Esophagus muscularis mucosa (tissue), 3 donors: Measurements from ENCODE around the gene MYH16.

Source experiments
- CTCF ChIP-seq, 3 experiments: fragments of 200-600 bp in 2 of 3; fragments of 450-650 bp in 1 of 3; sonication (generic) in 2 of 3; IDR thresholded peaks; one replicate each; pipeline ENCODE4 v1.5.1; 2017 to 2019; ENCODE audit warnings: antibody characterized with exemption in 3 of 3, mild to moderate bottlenecking in 2 of 3, moderate library complexity in 1 of 3
- EP300 ChIP-seq: sonication (generic); formaldehyde crosslinking; IDR thresholded peaks from one replicate; pipeline ENCODE4 v1.6.1; 2017; ENCODE audit warnings: antibody characterized with exemption

GRCh38 chr7:99267481-99267840 is 5.2 kb upstream of the MYH16 start:
- TF ChIP-seq EP300 = no peak
- no peak for TF ChIP-seq CTCF (IDR thresholded peaks at IDR 0.05)
